ENCODE measurements around the gene NHLRC4. TPM values are rescaled to one million over a fixed set of nuclear protein-coding genes. Genes with fewer than 3 reads are reported as not detected.

NHLRC4 gene
- total RNA-seq, 2 experiments from 2014 or later = 0.45 to 0.55 TPM

GRCh38 chr16:557463-558297 lies 9.1 kb upstream of the NHLRC4 start:
- Mint-ChIP-seq H3K9me3 (no peaks in the 10 kb centered on the region), H3K4me3 (no peak overlapping the region), H3K36me3 (ENCODE audit: low read depth) (no peaks in the 10 kb centered on the region), H3K4me1 (ENCODE audit: low read depth) (peaks cover 4% of the 10 kb centered on the region), H3K27ac (no peak overlapping the region), H3K27me3 (peaks cover 6% of the 10 kb centered on the region)
- Histone ChIP-seq H3K4me3 (ENCODE audit: low read length) (no peak overlapping the region), H3K36me3 (ENCODE audit: insufficient read depth, low read length) (peaks cover 5% of the 10 kb centered on the region), H3K9me3 (ENCODE audit: control insufficient read depth in 1 of 2, insufficient read depth in 1 of 2, low read length in 2 of 2) (peaks cover 0 to 23% of the 10 kb centered on the region in 2 experiments), H3K4me1 (ENCODE audit: insufficient read depth, low read length) (peaks cover 4% of the 10 kb centered on the region), H3K27me3 (ENCODE audit: control insufficient read depth in 1 of 2, insufficient read depth in 2 of 2, low read length in 2 of 2) (peaks cover 17 to 24% of the 10 kb centered on the region in 2 experiments), H3K27ac (ENCODE audit: low read depth in 1 of 2, low read length in 2 of 2) (no peak overlapping the region)
- ATAC-seq (ENCODE audit: poor library complexity) = no peak
- POLR2A ChIA-PET = no interaction called here
- CTCF ChIA-PET = no interaction called here
- DNase-seq = no peak
- TF ChIP-seq, protein P1, sequence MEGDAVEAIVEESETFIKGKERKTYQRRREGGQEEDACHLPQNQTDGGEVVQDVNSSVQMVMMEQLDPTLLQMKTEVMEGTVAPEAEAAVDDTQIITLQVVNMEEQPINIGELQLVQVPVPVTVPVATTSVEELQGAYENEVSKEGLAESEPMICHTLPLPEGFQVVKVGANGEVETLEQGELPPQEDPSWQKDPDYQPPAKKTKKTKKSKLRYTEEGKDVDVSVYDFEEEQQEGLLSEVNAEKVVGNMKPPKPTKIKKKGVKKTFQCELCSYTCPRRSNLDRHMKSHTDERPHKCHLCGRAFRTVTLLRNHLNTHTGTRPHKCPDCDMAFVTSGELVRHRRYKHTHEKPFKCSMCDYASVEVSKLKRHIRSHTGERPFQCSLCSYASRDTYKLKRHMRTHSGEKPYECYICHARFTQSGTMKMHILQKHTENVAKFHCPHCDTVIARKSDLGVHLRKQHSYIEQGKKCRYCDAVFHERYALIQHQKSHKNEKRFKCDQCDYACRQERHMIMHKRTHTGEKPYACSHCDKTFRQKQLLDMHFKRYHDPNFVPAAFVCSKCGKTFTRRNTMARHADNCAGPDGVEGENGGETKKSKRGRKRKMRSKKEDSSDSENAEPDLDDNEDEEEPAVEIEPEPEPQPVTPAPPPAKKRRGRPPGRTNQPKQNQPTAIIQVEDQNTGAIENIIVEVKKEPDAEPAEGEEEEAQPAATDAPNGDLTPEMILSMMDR (IDR thresholded peaks at IDR 0.05) = no peak
- intact Hi-C loops (cut with DNase I, micrococcal nuclease) = no loop called here

DNA sequence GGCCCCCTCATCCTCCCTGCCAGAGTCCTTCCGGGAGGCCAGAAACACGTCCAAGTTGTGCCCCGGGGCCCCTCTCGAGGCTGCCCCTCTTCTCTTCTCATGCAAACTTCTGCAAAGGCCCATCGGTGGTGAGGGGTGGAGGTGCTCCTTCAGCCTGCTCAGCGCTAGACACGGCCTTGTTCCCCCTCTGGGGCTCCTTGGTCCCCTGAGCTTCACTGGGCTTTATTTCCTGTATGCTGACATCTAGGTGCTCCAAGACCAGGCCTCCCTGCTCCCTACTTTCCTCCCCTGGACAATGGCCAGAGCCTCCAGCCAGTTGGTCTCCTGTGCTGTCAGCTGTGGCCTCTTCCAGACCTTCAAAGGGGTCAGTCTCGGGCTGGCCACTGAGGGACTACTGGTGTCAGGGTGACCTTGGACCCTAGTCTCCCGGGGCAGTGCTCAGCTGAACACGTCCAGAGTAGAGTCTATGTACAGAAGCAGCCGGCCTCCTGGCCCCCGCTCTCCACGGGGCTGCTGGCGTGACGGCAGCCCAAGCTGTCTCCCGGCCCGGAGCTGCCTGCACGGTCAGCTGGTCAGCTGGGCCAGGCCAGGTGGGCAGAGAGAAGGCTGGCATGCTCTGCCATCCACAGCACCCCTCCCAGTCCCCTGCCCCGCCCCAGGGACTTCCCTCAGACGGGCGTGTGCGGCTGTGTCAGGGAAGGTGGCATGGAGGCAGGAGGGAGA lies 8.3 kb upstream of the NHLRC4 start:
- ChIA-PET POLR2A (no interaction called here), CTCF (no interaction called here)
- H3K9me3 Mint-ChIP-seq = no peaks in the 10 kb centered on the region
- H3K27me3 Mint-ChIP-seq = peaks cover 6% of the 10 kb centered on the region
- H3K27ac Mint-ChIP-seq = no peak overlapping the region
- H3K36me3 ChIP-seq (ENCODE audit: insufficient read depth, low read length) = peaks cover 2% of the 10 kb centered on the region
- peaks cover 4% of the 10 kb centered on the region for H3K4me1 Mint-ChIP-seq (ENCODE audit: low read depth)
- no peak overlapping the region for H3K4me3 ChIP-seq (ENCODE audit: low read length)
- peaks cover 0 to 23% of the 10 kb centered on the region in 2 experiments for H3K9me3 ChIP-seq (ENCODE audit: control insufficient read depth in 1 of 2, insufficient read depth in 1 of 2, low read length in 2 of 2)
- no peaks in the 10 kb centered on the region for H3K36me3 Mint-ChIP-seq (ENCODE audit: low read depth)
- peaks cover 4% of the 10 kb centered on the region for H3K4me1 ChIP-seq (ENCODE audit: insufficient read depth, low read length)
- H3K27ac ChIP-seq (ENCODE audit: low read depth in 1 of 2, low read length in 2 of 2) = no peak overlapping the region
- intact Hi-C loops (cut with DNase I, micrococcal nuclease) = no loop called here
- H3K4me3 Mint-ChIP-seq = no peak overlapping the region
- TF ChIP-seq, protein P1 (IDR thresholded peaks at IDR 0.05) = no peak
- DNase-seq (no peak), ATAC-seq (ENCODE audit: poor library complexity) (no peak)
- peaks cover 17 to 24% of the 10 kb centered on the region in 2 experiments for H3K27me3 ChIP-seq (ENCODE audit: control insufficient read depth in 1 of 2, insufficient read depth in 2 of 2, low read length in 2 of 2)

DNA sequence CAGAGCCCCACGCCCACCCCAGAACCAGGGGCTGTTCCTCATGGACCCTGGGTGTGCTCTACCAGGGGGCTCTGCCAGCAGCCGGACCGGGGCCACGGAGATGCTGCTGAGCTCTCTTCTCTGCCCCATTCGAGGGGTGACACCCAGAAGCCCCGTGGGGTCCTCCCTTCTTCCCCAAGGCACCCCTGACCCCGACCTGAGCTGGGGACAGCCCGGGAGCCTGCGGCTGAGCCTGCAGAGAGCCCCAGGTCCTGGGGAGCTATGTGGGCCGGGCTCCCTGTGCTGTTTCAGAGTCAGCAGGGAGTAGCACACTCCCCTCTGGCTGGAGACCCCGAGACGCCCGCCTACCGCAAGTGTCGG lies 7.8 kb upstream of the NHLRC4 start:
- TF ChIP-seq, protein P1 (IDR thresholded peaks at IDR 0.05) = no peak
- H3K36me3 ChIP-seq (ENCODE audit: insufficient read depth, low read length) = peaks cover under 1% of the 10 kb centered on the region
- intact Hi-C loops (cut with DNase I, micrococcal nuclease) = no loop called here

More for the DNA sequence above, 7.8 kb upstream of the NHLRC4 start:
- peaks cover 6% of the 10 kb centered on the region for H3K27me3 Mint-ChIP-seq
- no peak for ATAC-seq (ENCODE audit: poor library complexity)
- no peak overlapping the region for H3K27ac Mint-ChIP-seq
- DNase-seq = no peak
- no peaks in the 10 kb centered on the region for H3K9me3 Mint-ChIP-seq
- Histone ChIP-seq H3K27me3 (ENCODE audit: control insufficient read depth in 1 of 2, insufficient read depth in 2 of 2, low read length in 2 of 2) (peaks cover 17 to 24% of the 10 kb centered on the region in 2 experiments), H3K4me3 (ENCODE audit: low read length) (no peak overlapping the region), H3K4me1 (ENCODE audit: insufficient read depth, low read length) (peaks cover 4% of the 10 kb centered on the region), H3K9me3 (ENCODE audit: control insufficient read depth in 1 of 2, insufficient read depth in 1 of 2, low read length in 2 of 2) (peaks cover 0 to 23% of the 10 kb centered on the region in 2 experiments), H3K27ac (ENCODE audit: low read depth in 1 of 2, low read length in 2 of 2) (no peak overlapping the region)
- CTCF ChIA-PET = no interaction called here
- POLR2A ChIA-PET = no interaction called here
- H3K36me3 Mint-ChIP-seq (ENCODE audit: low read depth) = no peaks in the 10 kb centered on the region
- no peak overlapping the region for H3K4me3 Mint-ChIP-seq
- H3K4me1 Mint-ChIP-seq (ENCODE audit: low read depth) = peaks cover 4% of the 10 kb centered on the region
